Endothelial cell of umbilical vein (primary cell): ENCODE measurements around the gene B3GALT6. TPM values are rescaled to one million over a fixed set of nuclear protein-coding genes. Genes with fewer than 3 reads are reported as not detected.

Experiments used
- BruUV-seq: library from RNA; stranded (reverse); fragments of 400-500 nt; replicated peaks from 2 replicates; lab custom pipeline; 2021; lab: Mats Ljungman, UMichigan
- CTCF ChIA-PET: fragments of 300-600, 350-600 bp; sonication (Branson Sonifier 250); formaldehyde crosslinking; loops from one replicate; lab custom pipeline; 2021; ENCODE audit warnings: antibody characterized with exemption, inconsistent platforms; lab: Charles Lee
- POLR2A ChIA-PET: fragments of 300-600, 350-600 bp; sonication (Branson Sonifier 250); formaldehyde crosslinking; loops from one replicate; lab custom pipeline; 2021; ENCODE audit warnings: antibody characterized with exemption, inconsistent platforms; lab: Charles Lee
- DNase-seq: peaks from one replicate; pipeline ENCODE4 v3.0.0-alpha.2; 2011; ENCODE audit warnings: low read depth, low spot score
- FAIRE-seq: peaks from 2 replicates; lab custom pipeline; 2011; peaks lifted over from hg19 to GRCh38; lab: Jason Lieb, UNC
- H2AFZ ChIP-seq: 2 replicates; pipeline ENCODE4 v1.6.0; 2012; ENCODE audit warnings: low read depth, low read length, control low read depth, inconsistent platforms
- H3K27ac ChIP-seq: 2 replicates; pipeline ENCODE4 v1.5.1; 2011; ENCODE audit warnings: low read depth, mild to moderate bottlenecking, control low read depth, low read length, moderate library complexity; ENCODE audit not compliant: insufficient read depth
- H3K27me3 ChIP-seq, 2 experiments: 2 replicates each; pipeline versions ENCODE4 v1.6.0 to v1.6.1; 2011; ENCODE audit warnings: low read length in 2 of 2, mixed read lengths in 1 of 2; ENCODE audit not compliant: control insufficient read depth in 2 of 2, insufficient read depth in 2 of 2
- H3K36me3 ChIP-seq, 2 experiments: 2 replicates in 1 of 2; 3 replicates in 1 of 2; pipeline ENCODE4 v1.5.1; 2011; ENCODE audit warnings: low read length in 2 of 2, mild to moderate bottlenecking in 1 of 2, moderate library complexity in 1 of 2; ENCODE audit not compliant: control insufficient read depth in 2 of 2, insufficient read depth in 2 of 2; ENCODE audit errors: extremely low read depth in 1 of 2
- H3K4me1 ChIP-seq: 3 replicates; pipeline ENCODE4 v1.5.1; 2011; ENCODE audit warnings: mild to moderate bottlenecking, low read length; ENCODE audit not compliant: control insufficient read depth, insufficient read depth; ENCODE audit errors: extremely low read depth
- H3K4me2 ChIP-seq: 2 replicates; pipeline ENCODE4 v1.6.1; 2011; ENCODE audit warnings: low read length, control low read depth, mixed read lengths; ENCODE audit not compliant: insufficient read depth
- H3K4me3 ChIP-seq, 3 experiments: fragments of 200-600 bp in 1 of 3; sonication (generic), shearing (Covaris generic) in 1 of 3; replicated peaks in 1 of 3; 2 replicates each; pipeline ENCODE4 v1.5.1; 2011 to 2016; ENCODE audit warnings: control low read depth in 3 of 3, low read length in 3 of 3, mild to moderate bottlenecking in 2 of 3, inconsistent platforms in 1 of 3, low read depth in 1 of 3, moderate library complexity in 1 of 3; ENCODE audit not compliant: insufficient read depth in 1 of 3
- H3K79me2 ChIP-seq: 2 replicates; pipeline ENCODE4 v1.6.0; 2012; ENCODE audit warnings: low read length, inconsistent platforms; ENCODE audit not compliant: control insufficient read depth, insufficient read depth
- H3K9ac ChIP-seq: replicated peaks from 2 replicates; pipeline ENCODE3; 2011; ENCODE audit warnings: low read length, control low read depth; ENCODE audit not compliant: insufficient read depth; ENCODE audit errors: extremely low read depth
- H3K9me1 ChIP-seq: replicated peaks from 3 replicates; pipeline ENCODE4 v1.6.0; 2011; ENCODE audit warnings: mild to moderate bottlenecking, low read length; ENCODE audit not compliant: control insufficient read depth, insufficient read depth; ENCODE audit errors: extremely low read depth
- H3K9me3 ChIP-seq: replicated peaks from 2 replicates; pipeline ENCODE4 v1.5.1; 2012; ENCODE audit warnings: low read length, inconsistent platforms; ENCODE audit not compliant: control insufficient read depth, insufficient read depth
- H4K20me1 ChIP-seq: replicated peaks from 2 replicates; pipeline ENCODE3; 2011; ENCODE audit warnings: mild to moderate bottlenecking, low read length; ENCODE audit not compliant: control insufficient read depth, insufficient read depth; ENCODE audit errors: extremely low read depth
- CTCF ChIP-seq, 2 donors: IDR thresholded peaks; 1 replicate in 1 of 2; 2 replicates in 1 of 2; pipeline ENCODE4 v1.5.1; 2011; ENCODE audit warnings: low read length in 2 of 2, mild to moderate bottlenecking in 2 of 2, moderate library complexity in 2 of 2, control low read depth in 1 of 2, inconsistent platforms in 1 of 2, low read depth in 1 of 2; ENCODE audit not compliant: insufficient read depth in 1 of 2; ENCODE audit errors: extremely low read depth in 1 of 2
- EZH2 ChIP-seq: IDR thresholded peaks from 2 replicates; pipeline ENCODE4 v1.6.1; 2012; ENCODE audit warnings: borderline replicate concordance, low read depth, mild to moderate bottlenecking, moderate library complexity, low read length, inconsistent platforms; ENCODE audit not compliant: severe bottlenecking
- FOS ChIP-seq: IDR thresholded peaks from 2 replicates; pipeline ENCODE4 v1.6.1; 2011; ENCODE audit warnings: mild to moderate bottlenecking, low read length, moderate library complexity, borderline replicate concordance; ENCODE audit not compliant: insufficient read depth
- GATA2 ChIP-seq: IDR thresholded peaks from 2 replicates; pipeline ENCODE4 v1.7.0; 2011; ENCODE audit warnings: low read depth, mild to moderate bottlenecking, moderate library complexity, mixed read lengths, low read length; ENCODE audit not compliant: insufficient read length, insufficient read depth
- MAX ChIP-seq: IDR thresholded peaks from 2 replicates; pipeline ENCODE4 v1.6.1; 2011; ENCODE audit not compliant: insufficient read depth, insufficient read length
- MYC ChIP-seq: IDR thresholded peaks from one replicate; pipeline ENCODE4 v1.6.1; 2011; ENCODE audit warnings: mild to moderate bottlenecking, low read depth, low read length
- POLR2A ChIP-seq: IDR thresholded peaks from 2 replicates; pipeline ENCODE4 v1.6.1; 2012; ENCODE audit warnings: low read depth, mild to moderate bottlenecking, control low read depth, low read length
- dilution Hi-C: fragments of 300-500 bp; cut with MboI; formaldehyde crosslinking; loops from one replicate; pipeline ENCODE4 v1.15.0; 2019; ENCODE audit warnings: low sequenced_read_pairs; ENCODE audit not compliant: extremely low pct_ligation_motif_present
- intact Hi-C: fragments of 100-400 bp; cut with micrococcal nuclease; formaldehyde crosslinking; loops from one replicate; pipeline ENCODE4 v1.10.0; 2022
- polyA plus RNA-seq, 4 experiments: library from polyadenylated mRNA; depleted of rRNA in 3 of 4; stranded (reverse) in 3 of 4; unstranded in 1 of 4; fragments of >200 nt; gene quantifications; 2 replicates each; pipeline versions ENCODE4 v1.2.1 to v1.2.3, GENCODE V29; 2011 to 2012; ENCODE audit warnings: missing spikeins in 1 of 4
- total RNA-seq: library from RNA; stranded (reverse); gene quantifications from 2 replicates; pipeline ENCODE4 v1.2.3, GENCODE V29; 2021

Gene B3GALT6
- total and polyA plus RNA-seq, 2 donors (not counting 3 experiments of a cell fraction or from before 2014, with no cell fraction given), result 24.6 to 34.1 TPM

- Histone ChIP-seq H3K9ac (no peak overlapping the region), H3K9me1 (no peaks in the 10 kb centered on the region), H4K20me1 (no peaks in the 10 kb centered on the region), H3K36me3 (no peaks in the 10 kb centered on the region), H3K4me3 (no peak overlapping the region), H3K27ac (no peak overlapping the region), H3K27me3 (peaks cover 3 to 15% of the 10 kb centered on the region in 2 experiments), H3K4me2 (no peak overlapping the region), H3K9me3 (no peaks in the 10 kb centered on the region), H3K79me2 (no peaks in the 10 kb centered on the region), H3K4me1 (no peaks in the 10 kb centered on the region), H2AFZ (no peak overlapping the region)
- intact Hi-C loops (no loop called here), dilution Hi-C loops (no loop called here)
- TF ChIP-seq FOS (no peak), GATA2 (no peak), MAX (no peak), MYC (no peak)
- no TSS peak for BruUV-seq
- ChIA-PET POLR2A (no interaction called here), CTCF (interaction anchor here (1.1 to 1.5 kb wide), 2 partner anchors 46 to 85 kb away, joined by 3 to 10 read pairs; no protein-coding TSS in a partner anchor)
- no peak for FAIRE-seq
- no peak for DNase-seq
These were observed 24.5 kb upstream of the B3GALT6 start for GRCh38 chr1:1207571-1207892.

- dilution Hi-C loops, result no loop called here
- no peak overlapping the region for H2AFZ ChIP-seq
- no peaks in the 10 kb centered on the region for H4K20me1 ChIP-seq
- TF ChIP-seq GATA2 (no peak), POLR2A (no peak), EZH2 (no peak), MAX (no peak), CTCF (IDR thresholded peaks at IDR 0.05; ENCODE audit: extremely low read depth in 1 of 2, insufficient read depth in 1 of 2, low read depth in 1 of 2, low read length in 2 of 2) (no peak), MYC (no peak)
- FAIRE-seq (no peak), DNase-seq (no peak)
- no peak overlapping the region for H3K4me2 ChIP-seq
- peaks cover 3 to 15% of the 10 kb centered on the region in 2 experiments for H3K27me3 ChIP-seq
- POLR2A ChIA-PET, result no interaction called here
- H3K27ac ChIP-seq, result no peak overlapping the region
- H3K36me3 ChIP-seq, result no peaks in the 10 kb centered on the region
- no peaks in the 10 kb centered on the region for H3K4me1 ChIP-seq
- no peaks in the 10 kb centered on the region for H3K9me3 ChIP-seq
- H3K4me3 ChIP-seq, result no peak overlapping the region
- H3K79me2 ChIP-seq, result no peaks in the 10 kb centered on the region
- H3K9me1 ChIP-seq, result no peaks in the 10 kb centered on the region
- H3K9ac ChIP-seq, result no peak overlapping the region
- intact Hi-C loops, result no loop called here
- BruUV-seq, result no TSS peak
- CTCF ChIA-PET, result no interaction called here
These were observed 23.2 kb upstream of the B3GALT6 start for GRCh38 chr1:1208713-1209433.
